Ishikawa (cell line): Measurements from ENCODE around the gene ZNF282.

ENCODE experiments used
- CEBPB ChIP-seq: IDR thresholded peaks from 2 replicates; pipeline ENCODE4 v1.6.1; 2012
- FOXM1 ChIP-seq: IDR thresholded peaks from 2 replicates; pipeline ENCODE4 v1.6.1; 2012; ENCODE audit warnings: low read depth, borderline replicate concordance
- MAX ChIP-seq: IDR thresholded peaks from 2 replicates; pipeline ENCODE4 v1.6.1; 2012
- TAF1 ChIP-seq: IDR thresholded peaks from 2 replicates; pipeline ENCODE4 v1.6.1; 2012; ENCODE audit warnings: low read depth, mild to moderate bottlenecking
- USF1 ChIP-seq: IDR thresholded peaks from 2 replicates; pipeline ENCODE4 v1.6.1; 2012
- YY1 ChIP-seq: IDR thresholded peaks from 2 replicates; pipeline ENCODE4 v1.6.1; 2012; ENCODE audit warnings: low read depth

- no peak for TF ChIP-seq YY1
- no peak for TF ChIP-seq TAF1
- no peak for TF ChIP-seq FOXM1
- no peak for TF ChIP-seq USF1
- TF ChIP-seq CEBPB = no peak
- no peak for TF ChIP-seq MAX
Observed at GRCh38 chr7:149161241-149161848, 34.0 kb upstream of the ZNF282 start.
